Renal pelvis (tissue), 4 donors: ENCODE measurements around the gene ESPNL. TPM values are rescaled to one million over a fixed set of nuclear protein-coding genes. Genes with fewer than 3 reads are reported as not detected.

ENCODE experiments used
- DNase-seq: peaks from one replicate; pipeline ENCODE4 v3.0.0-alpha.2; 2013
- polyA plus RNA-seq, 3 donors: library from polyadenylated mRNA; unstranded; fragments of 120-200 nt; gene quantifications; one replicate each; pipeline ENCODE4 v1.2.1, GENCODE V29; 2013; ENCODE audit not compliant: insufficient read length in 3 of 3

ESPNL gene
- polyA plus RNA-seq, 3 donors: 0.44 to 5.1 (median 3.6) TPM

GRCh38 chr2:238128061-238128440, 27.9 kb downstream of the ESPNL start:
- no peak for DNase-seq

DNA sequence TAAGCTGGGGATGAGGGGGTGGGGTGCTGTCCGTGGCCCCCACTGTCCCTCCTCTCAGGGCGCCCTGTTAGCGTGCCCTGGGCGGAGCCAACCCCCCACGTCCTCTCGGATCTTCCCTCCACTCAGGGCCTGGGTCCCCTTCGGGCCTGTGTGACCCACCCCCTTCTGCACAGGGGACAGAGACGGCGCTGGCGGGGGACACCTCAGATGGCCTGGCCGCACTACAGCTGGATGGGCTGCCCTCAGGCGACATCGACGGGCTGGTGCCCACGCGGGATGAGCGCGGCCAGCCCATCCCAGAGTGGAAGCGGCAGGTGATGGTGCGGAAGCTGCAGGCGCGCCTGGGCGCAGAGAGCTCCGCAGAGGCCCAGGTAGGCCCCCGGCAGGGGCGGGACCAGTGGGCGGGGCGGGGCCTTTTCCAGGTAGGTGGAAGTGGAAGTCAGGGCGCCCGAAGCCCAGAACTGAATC, 28.4 kb downstream of the ESPNL start:
- no peak for DNase-seq

DNA sequence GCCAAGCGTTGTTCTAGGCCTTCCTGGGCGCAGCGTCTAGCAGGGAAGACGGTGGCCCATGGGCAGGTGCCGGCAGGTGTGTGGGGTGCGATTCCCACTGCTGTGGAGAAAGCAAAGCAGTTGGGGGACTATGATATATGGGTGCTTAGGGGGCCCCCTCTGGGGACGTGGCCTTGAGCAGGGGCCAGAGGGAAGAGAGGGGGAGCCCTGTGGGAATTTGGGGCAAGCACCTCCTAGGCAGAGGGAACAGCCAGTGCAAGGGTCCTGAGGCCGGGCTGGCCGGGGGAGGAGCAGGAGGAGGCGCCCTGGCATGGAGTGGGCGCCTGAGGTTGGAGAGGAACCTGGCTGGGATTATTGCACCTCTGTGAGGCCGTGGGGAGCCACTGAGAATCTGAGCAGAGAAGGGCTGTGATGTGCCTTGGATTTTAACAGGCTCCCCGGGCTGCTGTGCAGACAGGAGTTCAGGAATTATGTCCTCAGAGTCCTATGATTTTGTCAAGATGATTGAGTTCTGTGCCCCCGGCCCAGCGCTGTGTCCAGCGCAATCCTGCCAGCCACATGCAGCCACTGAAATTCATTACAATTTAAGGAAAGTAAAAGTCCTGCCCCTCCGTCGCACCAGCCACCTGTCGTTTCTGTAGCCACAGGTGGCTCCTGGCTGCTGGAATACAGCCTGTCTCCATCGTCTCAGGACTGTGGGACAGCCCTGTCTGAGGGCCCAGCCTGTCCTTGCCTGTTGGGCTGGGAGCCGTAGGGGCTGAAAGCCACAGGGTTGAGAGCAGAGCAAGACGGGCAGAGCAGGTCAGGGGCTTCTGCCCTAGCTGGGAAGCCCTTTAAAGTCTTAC, 29.2 kb downstream of the ESPNL start:
- no peak for DNase-seq

GRCh38 chr2:238130111-238130695, 30.1 kb downstream of the ESPNL start:
- no peak for DNase-seq

- DNase-seq: no peak
Measured at GRCh38 chr2:238130696-238131628, 30.8 kb downstream of the ESPNL start.

- no peak for DNase-seq
Measured at GRCh38 chr2:238131761-238132462, 31.8 kb downstream of the ESPNL start.

DNA sequence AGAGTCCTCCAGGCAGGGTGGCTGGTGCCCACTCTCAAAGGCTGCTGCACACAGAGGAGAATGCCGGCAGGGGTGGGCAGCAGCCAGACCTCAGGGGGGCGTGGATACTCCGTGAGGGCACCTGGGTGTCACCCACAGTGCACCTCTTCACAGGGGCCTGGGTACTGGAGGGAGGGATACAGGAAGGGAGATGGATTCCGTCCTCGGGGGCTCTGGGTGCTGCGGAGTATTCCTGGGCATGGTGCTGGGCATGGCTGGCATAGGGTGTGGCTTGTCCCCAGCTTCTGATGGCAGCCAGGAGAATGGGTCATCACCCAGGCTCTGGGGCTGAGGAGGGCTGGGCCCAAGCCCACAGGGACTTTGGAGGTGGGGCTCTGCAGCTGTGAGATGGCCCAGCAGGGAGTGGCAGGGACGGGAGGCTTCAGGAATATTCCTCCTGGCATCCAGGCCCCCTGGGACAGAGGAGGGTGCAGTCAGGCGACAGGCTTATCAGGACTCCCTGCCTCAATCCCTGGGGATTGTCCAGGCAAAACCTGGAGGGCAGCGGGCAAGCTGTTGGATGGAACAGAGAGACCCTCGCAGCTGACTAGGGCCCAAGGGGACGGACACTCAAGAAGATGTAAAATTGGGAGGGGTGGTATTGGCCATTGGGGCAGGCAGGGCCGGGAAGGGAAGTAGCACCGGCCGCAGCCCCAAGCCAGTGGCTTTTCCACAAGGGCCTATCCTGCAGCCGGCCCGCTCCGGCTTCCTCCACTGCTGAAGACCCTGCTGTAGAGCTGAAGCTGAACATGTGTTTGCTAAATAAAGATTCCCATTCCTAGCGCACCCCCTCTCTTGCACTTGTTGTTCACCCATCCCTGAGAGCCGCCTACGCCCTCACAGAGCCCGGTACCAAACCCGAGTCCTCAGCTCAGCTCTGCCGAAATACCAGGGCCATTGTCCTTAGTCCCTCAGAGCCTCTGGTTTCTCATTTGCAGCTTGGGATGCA, 32.6 kb downstream of the ESPNL start:
- no peak for DNase-seq

GRCh38 chr2:238133499-238134392, 33.6 kb downstream of the ESPNL start:
- DNase-seq: no peak

DNA sequence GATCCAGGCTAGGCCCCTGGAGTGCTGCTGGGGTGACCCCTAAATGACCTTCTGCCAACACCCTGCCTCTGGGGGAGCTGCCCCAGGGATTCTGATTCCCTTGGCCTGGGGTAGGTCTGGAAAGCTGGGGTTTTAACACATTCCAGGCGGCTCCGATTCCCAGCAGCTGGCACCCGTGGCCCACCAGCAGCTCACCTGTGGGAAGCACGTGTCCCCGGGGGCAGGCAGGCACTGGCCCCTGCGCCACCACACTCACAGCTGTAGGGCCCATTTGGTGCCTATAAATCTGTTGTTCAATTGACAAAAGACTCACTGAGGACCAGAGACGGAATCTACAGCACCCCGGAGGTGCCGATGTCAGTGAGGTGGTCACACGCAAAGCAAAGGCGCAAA, 34.2 kb downstream of the ESPNL start:
- DNase-seq: no peak

DNA sequence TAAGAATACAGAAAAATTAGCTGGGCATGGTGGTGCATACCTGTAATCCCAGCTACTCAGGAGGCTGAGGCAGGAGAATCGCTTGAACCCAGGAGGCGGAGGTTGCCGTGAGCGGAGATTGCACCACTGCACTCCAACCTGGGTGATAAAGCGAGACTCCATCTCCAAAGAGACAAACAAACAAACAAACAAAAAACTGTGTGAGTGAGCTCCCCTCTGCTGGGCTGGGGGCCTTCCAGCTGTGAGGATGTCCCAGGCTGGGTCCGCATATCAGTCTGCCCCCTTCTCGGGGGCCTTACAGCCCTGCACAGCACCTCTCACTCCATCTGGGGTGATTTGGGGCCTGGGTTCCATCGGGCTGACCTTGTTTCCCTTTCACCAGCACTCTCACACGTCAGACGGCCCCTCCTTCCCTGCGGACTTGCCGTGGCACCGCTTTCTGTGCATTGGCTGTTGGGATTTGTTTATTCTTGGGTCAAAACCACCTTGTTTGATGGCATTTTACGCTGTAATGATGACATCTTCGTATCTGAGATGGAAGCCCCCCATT, 35.5 kb downstream of the ESPNL start:
- no peak for DNase-seq

DNA sequence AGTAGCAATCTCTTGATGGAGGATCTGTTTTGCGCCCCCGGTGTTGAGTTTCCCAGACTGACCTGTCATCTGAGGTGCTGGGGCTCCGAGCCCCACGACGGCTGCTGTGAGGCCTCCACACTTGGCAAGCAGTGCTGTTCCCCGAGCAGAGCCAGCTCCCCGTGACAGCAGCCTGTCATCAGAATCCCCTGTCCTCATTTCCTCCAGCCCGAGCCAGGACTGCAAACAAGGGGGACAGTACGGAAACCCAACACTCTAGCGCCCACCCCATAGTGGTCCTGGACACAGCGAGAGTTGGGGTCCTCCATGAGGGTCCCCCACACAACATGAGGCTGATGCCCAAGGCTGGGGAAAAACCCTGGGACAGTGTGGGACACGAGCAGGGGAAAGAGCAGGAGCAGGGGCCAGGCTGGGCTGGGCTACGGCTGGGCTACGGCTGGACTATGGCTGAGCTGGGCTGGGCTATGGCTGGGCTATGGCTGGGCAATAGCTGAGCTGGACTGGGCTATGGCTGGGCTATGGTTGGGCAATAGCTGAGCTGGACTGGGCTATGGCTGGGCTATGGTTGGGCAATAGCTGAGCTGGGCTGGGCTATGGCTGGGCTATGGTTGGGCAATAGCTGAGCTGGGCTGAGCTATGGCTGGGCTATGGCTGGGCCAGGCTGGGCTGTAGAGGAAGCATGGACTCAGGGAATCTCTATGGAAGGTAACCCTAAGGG, 36.8 kb downstream of the ESPNL start:
- DNase-seq: no peak

DNA sequence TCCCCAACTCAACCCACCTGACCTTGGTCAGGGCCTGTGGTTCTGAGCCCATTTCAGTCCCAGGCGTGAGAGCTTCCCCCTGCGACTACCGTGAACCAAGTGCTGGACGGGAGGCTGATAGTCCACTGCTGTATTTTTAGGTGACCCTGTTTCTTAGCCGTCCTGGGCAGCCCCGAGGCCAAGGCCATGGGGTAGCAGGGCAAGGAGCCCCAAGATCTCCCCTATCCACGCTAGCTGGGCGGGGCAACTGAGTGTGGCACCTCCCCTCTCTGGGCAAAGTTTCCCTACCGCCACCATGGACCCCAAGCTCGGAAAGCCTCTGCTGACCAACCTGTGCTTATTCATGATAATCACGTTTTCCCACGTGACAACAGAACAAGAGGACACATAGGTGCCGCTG, 37.7 kb downstream of the ESPNL start:
- no peak for DNase-seq

- no peak for DNase-seq
Measured at GRCh38 chr2:238138331-238139195, 38.4 kb downstream of the ESPNL start, which contains the start of gene KLHL30. TSS of gene KLHL30 (plus strand) at chr2:238138668. CDS start at chr2:238140755, 2,087 bp downstream.

DNA sequence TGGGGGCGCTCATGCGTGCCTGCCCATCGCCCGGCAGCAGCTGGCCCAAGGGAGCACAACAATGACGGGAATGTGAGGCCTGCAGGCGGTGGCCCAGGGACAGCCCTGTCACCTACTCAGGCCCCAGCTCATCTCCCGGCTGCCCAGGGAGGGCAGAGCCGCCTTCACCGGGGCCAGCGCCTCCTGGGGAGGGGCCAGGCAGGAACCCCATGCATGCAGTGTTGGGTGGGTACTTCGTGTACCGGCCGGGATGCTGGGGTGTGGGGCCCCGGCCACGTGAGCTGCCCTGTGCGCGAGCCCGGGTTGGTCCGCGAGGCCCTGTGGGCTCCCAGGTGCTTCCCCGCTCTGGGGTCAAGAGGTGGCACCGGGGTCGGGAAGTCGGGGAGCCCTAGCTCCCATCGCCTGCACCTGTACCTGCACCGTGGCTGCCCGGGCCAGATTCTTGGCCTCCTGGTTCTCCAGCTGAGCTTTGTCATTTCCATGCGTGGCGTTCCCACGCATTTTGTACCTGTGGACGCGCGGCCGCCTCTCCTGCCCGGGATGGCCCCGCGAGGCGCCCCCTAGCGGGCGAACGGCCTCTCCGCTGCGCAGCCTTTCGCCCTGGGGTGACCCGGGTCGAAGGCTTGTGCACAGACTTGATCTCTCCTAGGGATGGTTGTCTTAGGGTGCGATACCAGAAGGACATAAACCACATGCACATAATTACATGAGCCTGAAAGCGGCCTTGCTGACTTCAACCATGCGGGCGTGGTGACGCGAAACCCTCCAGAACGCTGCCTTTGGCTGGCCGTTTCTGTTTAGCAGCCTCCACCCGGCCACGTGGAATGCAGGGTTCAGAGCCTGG, 39.3 kb downstream of the ESPNL start:
- DNase-seq: no peak

DNA sequence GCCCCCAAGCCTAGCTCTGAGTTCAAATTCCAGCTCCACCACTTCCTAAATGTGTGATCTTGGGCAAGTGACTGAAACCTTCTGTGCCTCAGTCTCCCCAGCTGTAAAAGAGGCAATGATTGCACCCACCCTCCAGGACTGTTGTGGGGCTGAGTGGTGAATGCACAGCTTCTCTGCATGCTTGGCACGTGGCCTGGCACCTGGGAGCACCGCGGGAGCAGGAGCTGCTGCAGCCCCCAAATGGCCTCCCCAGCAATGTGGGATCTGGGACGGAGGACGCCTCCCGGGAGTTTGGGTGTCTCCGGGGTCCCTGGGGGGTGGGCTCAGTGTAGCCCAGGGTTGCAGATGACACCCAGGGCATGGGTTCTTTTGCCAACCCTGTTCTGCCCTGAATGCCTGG, 39.9 kb downstream of the ESPNL start:
- no peak for DNase-seq
